Thyroid gland (tissue), 4 donors: ENCODE results near the gene ZC3H18. TPM values are rescaled to one million over a fixed set of nuclear protein-coding genes. Genes with fewer than 3 reads are reported as not detected.
A peak's percentile ranks its signal among the peaks of the same experiment; 100 is the strongest.

Experiments used
- DNase-seq, 2 donors: peaks; one replicate each; pipeline ENCODE4 v3.0.0-alpha.2; 2019
- H3K27ac ChIP-seq, 3 donors: fragments of 200-600 bp; sonication (generic); 1 replicate in 2 of 3; 2 replicates in 1 of 3; pipeline ENCODE4 v1.5.1; 2016 to 2019; ENCODE audit warnings: mild to moderate bottlenecking in 1 of 3, moderate library complexity in 1 of 3
- H3K27me3 ChIP-seq: fragments of 200-600 bp; sonication (generic); one replicate; pipeline ENCODE4 v1.5.1; 2019
- H3K36me3 ChIP-seq, 2 donors: fragments of 200-600 bp; sonication (generic); one replicate each; pipeline ENCODE4 v1.5.1; 2016 to 2019
- H3K4me1 ChIP-seq, 2 donors: fragments of 200-600 bp; sonication (generic); one replicate each; pipeline ENCODE4 v1.5.1; 2017 to 2019
- H3K4me3 ChIP-seq, 3 donors: fragments of 200-600 bp; sonication (generic); replicated peaks in 1 of 3; 1 replicate in 2 of 3; 2 replicates in 1 of 3; pipeline ENCODE4 v1.5.1; 2016; ENCODE audit warnings: mild to moderate bottlenecking in 1 of 3
- H3K9me3 ChIP-seq: fragments of 200-600 bp; sonication (generic); one replicate; pipeline ENCODE4 v1.5.1; 2017
- CTCF ChIP-seq, 6 experiments: fragments of 200-600 bp in 3 of 6; fragments of 450-650 bp in 3 of 6; sonication (generic) in 3 of 6; IDR thresholded peaks; one replicate each; pipeline ENCODE4 v1.5.1; 2016 to 2019; ENCODE audit warnings: antibody characterized with exemption in 6 of 6, mild to moderate bottlenecking in 2 of 6, inconsistent platforms in 1 of 6, moderate library complexity in 1 of 6
- POLR2A ChIP-seq, 2 donors: fragments of 450-650 bp; IDR thresholded peaks; one replicate each; pipeline ENCODE4 v1.6.1; 2017; ENCODE audit warnings: antibody characterized with exemption in 2 of 2, mild to moderate bottlenecking in 2 of 2, moderate library complexity in 1 of 2
- WGBS, 2 donors: methylation state at CpG; one replicate each; pipeline ENCODE4 v1.1.5; 2017; 5-methylcytosine and 5-hydroxymethylcytosine counted together
- intact Hi-C: fragments of 100-400 bp; cut with DNase I; formaldehyde crosslinking; loops from one replicate; pipeline ENCODE4 v1.15.1; 2023
- total RNA-seq, 4 donors: library from RNA; depleted of rRNA; stranded (reverse); fragments of >200 nt; gene quantifications; one replicate each; pipeline ENCODE4 v1.2.3, GENCODE V29; 2016

The ZC3H18 gene
- total RNA-seq, 4 donors from 2014 or later: 14.8 to 25.5 (median 20.9) TPM

DNA sequence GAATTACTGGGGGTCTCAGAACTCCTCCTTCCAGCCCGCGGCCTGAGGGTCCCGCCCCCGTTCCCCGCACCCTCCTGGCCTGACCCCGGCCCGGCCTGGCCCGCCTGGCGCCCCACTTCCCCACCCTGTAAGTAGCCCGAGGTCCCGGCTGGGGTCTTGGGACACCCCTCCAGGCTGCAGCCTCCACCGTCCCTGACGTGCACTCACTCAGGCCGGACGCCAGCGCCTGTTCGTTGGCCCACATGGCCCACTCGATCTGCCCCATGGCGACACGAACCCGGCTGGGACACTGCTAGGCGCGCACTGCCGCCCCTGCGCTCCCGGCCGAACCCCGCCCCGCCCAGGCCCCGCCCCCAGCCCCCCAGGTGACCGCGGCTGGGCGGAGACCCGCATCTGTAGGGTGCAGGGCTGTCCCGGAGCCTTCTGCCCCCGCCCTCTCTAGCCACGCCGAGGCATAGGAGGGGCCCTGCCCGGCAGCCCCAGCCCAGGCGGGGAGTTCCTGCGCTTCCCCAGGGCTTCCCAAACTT, 80.6 kb downstream of the ZC3H18 start, which contains the start of gene CYBA:
TSS of gene CYBA (minus strand) at position 305 of the 527 bp plus-strand sequence. CDS start at position 265, 40 bp downstream.
- no peaks in the 10 kb centered on the region for H3K36me3 ChIP-seq
- TF ChIP-seq CTCF (IDR thresholded peaks at IDR 0.05): no peak
- TF ChIP-seq POLR2A (IDR thresholded peaks at IDR 0.05): peak in 1 of 2 donors; percentile 53
- DNase-seq: peak; percentile 86 to 90
- intact Hi-C loops: loop anchor here (10.0 kb wide), 2 partner anchors 76 to 206 kb away; partner anchors contain the start of gene ZC3H18
- H3K27me3 ChIP-seq: no peaks in the 10 kb centered on the region
- H3K27ac ChIP-seq: peak within 1 kb of the TSS; percentile 58 to 83 (median 73)
- 0% methylated on average over 12 of the region's 41 CpGs; no CpG with 5 or more reads in 1 of the 2 donors for WGBS, 2 donors
- H3K4me3 ChIP-seq: peak within 1 kb of the TSS; percentile 66 to 70 (median 68)
- no peaks in the 10 kb centered on the region for H3K9me3 ChIP-seq
- H3K4me1 ChIP-seq: peaks cover 17 to 19% of the 10 kb centered on the region in 2 donors

GRCh38 chr16:88651276-88651988, 81.2 kb downstream of the ZC3H18 start:
- DNase-seq: peak; percentile 92 to 94
- H3K4me1 ChIP-seq: peaks cover 17 to 19% of the 10 kb centered on the region in 2 donors
- H3K27me3 ChIP-seq: no peaks in the 10 kb centered on the region
- intact Hi-C loops: loop anchor here (10.0 kb wide), 2 partner anchors 77 to 207 kb away; partner anchors contain the start of gene ZC3H18
- WGBS, 2 donors: 9 to 44% methylated on average over 8 to 12 of the region's 24 CpGs
- peak overlapping the region; percentile 58 to 83 (median 73) for H3K27ac ChIP-seq
- no peaks in the 10 kb centered on the region for H3K36me3 ChIP-seq
- TF ChIP-seq POLR2A (IDR thresholded peaks at IDR 0.05) (peak in 1 of 2 donors; percentile 2), CTCF (IDR thresholded peaks at IDR 0.05) (no peak)
- H3K4me3 ChIP-seq: peak overlapping the region in 2 of 3 donors; percentile 42 to 70
- no peaks in the 10 kb centered on the region for H3K9me3 ChIP-seq

DNA sequence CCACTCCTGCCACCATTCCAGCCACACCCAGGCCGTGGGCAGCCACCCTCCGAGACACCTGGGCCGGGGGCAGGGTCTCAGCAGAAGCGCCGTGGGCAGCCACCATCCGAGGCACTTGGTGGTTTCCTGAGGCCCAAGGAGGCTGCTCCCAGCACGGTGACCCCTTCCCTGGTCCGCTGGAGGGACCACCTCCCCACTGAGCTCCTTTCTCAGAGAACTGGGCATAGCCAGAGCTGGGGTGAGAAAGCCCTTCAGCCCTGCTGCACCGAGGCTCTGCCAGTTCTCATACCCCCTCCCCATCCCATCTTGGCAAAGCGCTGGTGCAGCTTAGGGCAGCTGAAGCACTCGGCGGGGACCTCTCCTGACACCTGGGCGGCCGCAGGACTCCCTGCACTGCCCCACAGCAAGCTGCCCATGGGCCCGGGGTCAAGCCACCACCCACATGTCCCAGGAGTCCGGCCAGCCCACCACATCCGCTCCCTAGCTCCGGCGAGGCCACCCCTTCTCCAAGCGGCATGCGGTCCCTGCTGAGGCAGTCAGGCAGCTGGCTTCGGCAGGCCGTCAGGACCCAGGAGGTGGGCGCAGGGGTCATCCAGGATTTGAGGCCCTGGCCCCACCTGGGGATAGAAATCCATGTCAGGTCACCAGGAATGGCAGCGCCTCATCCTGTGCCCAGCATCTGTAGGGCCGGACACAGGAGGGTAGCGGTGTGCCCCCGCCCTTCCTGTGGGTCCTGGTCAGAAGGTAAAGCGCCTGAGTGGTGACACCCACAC, 82.0 kb downstream of the ZC3H18 start:
- no peak for DNase-seq
- H3K27ac ChIP-seq: peak overlapping the region; percentile 58 to 83 (median 73)
- WGBS, 2 donors: 77 to 98% methylated on average over 10 to 14 of the region's 29 CpGs
- intact Hi-C loops: loop anchor here (10.0 kb wide), 2 partner anchors 77 to 207 kb away; partner anchors contain the start of gene ZC3H18
- peaks cover 17 to 19% of the 10 kb centered on the region in 2 donors for H3K4me1 ChIP-seq
- H3K27me3 ChIP-seq: no peaks in the 10 kb centered on the region
- no peaks in the 10 kb centered on the region for H3K36me3 ChIP-seq
- H3K4me3 ChIP-seq: peak overlapping the region in 1 of 3 donors; percentile 70
- no peaks in the 10 kb centered on the region for H3K9me3 ChIP-seq
- TF ChIP-seq CTCF (IDR thresholded peaks at IDR 0.05) (no peak), POLR2A (IDR thresholded peaks at IDR 0.05) (no peak)

- no peak overlapping the region for H3K27ac ChIP-seq
- intact Hi-C loops: loop anchor here (10.0 kb wide), 2 partner anchors 78 to 208 kb away; partner anchors contain the start of gene ZC3H18
- H3K36me3 ChIP-seq: no peaks in the 10 kb centered on the region
- peaks cover 17 to 19% of the 10 kb centered on the region in 2 donors for H3K4me1 ChIP-seq
- no peaks in the 10 kb centered on the region for H3K9me3 ChIP-seq
- TF ChIP-seq POLR2A (IDR thresholded peaks at IDR 0.05) (no peak), CTCF (IDR thresholded peaks at IDR 0.05) (no peak)
- no peak for DNase-seq
- H3K27me3 ChIP-seq: no peaks in the 10 kb centered on the region
- H3K4me3 ChIP-seq: no peak overlapping the region
- 96 to 97% methylated on average over 4 to 6 of the region's 8 CpGs for WGBS, 2 donors
These were observed 82.5 kb downstream of the ZC3H18 start for GRCh38 chr16:88652762-88653063.
